ENCODE results near the gene WDR87.
A peak's percentile ranks its signal among the peaks of the same experiment; 100 is the strongest.

The WDR87 gene

DNA sequence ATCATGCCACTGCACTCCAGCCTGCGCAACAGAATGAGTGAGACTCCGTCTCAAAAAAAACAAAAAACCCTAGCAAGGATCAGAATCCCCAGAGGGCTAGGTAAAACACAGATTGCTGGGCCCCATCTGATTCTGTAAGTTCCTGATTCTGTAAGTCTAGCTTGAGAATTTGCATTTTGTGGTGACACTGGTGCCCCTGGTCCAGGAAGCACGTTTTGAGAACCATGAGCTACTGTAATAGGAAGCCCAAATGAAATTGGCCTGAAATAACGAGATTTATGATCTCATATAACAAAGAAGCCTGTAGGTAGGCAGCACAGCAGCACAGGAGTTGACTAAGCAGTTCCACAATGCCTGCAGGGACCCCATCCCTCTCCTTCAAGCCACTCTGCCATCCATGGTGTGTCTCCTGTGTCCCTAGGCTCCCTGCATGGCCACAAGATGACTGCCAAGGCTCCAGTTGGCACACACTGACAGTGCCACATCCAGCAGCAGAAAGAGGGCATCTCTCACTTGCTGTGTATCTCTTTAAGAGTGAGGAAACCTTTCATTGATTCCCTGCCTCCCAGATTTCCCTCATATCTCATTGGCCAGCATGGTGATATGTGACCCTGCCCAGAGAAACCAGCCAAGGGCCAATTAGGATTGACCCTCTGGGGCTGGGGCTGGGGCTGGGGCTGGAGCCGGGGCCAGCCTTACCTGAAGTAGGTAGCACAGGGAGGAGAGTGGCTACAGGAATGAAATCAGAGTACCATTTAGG, 22.3 kb upstream of the WDR87 start:
- TF ChIP-seq, protein P1, sequence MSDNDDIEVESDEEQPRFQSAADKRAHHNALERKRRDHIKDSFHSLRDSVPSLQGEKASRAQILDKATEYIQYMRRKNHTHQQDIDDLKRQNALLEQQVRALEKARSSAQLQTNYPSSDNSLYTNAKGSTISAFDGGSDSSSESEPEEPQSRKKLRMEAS (IDR thresholded peaks at IDR 0.05) = peak; percentile 18; the same call in 1 of the 2 replicates
- no peak for TF ChIP-seq FOXM1 (IDR thresholded peaks at IDR 0.05; ENCODE audit: borderline replicate concordance, low read depth)

DNA sequence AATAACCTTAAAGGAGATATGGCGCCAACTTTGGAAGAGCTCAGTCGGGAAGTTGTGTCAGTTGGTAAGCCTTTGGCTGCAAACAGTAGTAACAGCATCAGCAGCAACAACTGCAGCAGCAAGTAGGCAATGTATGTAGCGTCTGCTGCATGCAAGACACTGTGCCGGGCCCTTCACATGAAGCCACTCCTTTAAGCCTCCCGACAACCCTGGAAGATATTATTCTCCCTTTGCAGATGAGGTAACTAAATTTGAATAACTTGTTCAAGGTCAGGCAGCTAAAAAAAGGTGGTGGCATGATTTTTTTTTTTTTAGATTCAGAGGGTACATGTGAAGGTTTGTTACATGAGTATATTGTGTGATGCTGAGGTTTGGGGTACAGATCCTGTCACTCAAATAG, 20.3 kb upstream of the WDR87 start:
- TF ChIP-seq TEAD4 (IDR thresholded peaks at IDR 0.05) (no peak), TCF12 (IDR thresholded peaks at IDR 0.05; ENCODE audit: low read depth) (no peak), FOXM1 (IDR thresholded peaks at IDR 0.05; ENCODE audit: borderline replicate concordance, low read depth) (no peak), EP300 (IDR thresholded peaks at IDR 0.05; ENCODE audit: borderline replicate concordance) (no peak), TAF1 (IDR thresholded peaks at IDR 0.05; ENCODE audit: low read depth) (no peak), ZBTB7A (IDR thresholded peaks at IDR 0.05; ENCODE audit: low read depth) (no peak), RAD21 (IDR thresholded peaks at IDR 0.05; ENCODE audit: low read depth) (no peak), YY1 (IDR thresholded peaks at IDR 0.05; ENCODE audit: low read depth) (no peak), NFIC (IDR thresholded peaks at IDR 0.05) (no peak), EGR1 (IDR thresholded peaks at IDR 0.05) (no peak)
- TF ChIP-seq, protein P2, sequence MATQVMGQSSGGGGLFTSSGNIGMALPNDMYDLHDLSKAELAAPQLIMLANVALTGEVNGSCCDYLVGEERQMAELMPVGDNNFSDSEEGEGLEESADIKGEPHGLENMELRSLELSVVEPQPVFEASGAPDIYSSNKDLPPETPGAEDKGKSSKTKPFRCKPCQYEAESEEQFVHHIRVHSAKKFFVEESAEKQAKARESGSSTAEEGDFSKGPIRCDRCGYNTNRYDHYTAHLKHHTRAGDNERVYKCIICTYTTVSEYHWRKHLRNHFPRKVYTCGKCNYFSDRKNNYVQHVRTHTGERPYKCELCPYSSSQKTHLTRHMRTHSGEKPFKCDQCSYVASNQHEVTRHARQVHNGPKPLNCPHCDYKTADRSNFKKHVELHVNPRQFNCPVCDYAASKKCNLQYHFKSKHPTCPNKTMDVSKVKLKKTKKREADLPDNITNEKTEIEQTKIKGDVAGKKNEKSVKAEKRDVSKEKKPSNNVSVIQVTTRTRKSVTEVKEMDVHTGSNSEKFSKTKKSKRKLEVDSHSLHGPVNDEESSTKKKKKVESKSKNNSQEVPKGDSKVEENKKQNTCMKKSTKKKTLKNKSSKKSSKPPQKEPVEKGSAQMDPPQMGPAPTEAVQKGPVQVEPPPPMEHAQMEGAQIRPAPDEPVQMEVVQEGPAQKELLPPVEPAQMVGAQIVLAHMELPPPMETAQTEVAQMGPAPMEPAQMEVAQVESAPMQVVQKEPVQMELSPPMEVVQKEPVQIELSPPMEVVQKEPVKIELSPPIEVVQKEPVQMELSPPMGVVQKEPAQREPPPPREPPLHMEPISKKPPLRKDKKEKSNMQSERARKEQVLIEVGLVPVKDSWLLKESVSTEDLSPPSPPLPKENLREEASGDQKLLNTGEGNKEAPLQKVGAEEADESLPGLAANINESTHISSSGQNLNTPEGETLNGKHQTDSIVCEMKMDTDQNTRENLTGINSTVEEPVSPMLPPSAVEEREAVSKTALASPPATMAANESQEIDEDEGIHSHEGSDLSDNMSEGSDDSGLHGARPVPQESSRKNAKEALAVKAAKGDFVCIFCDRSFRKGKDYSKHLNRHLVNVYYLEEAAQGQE (IDR thresholded peaks at IDR 0.05; ENCODE audit: low read depth) = no peak
- TF ChIP-seq, protein P3, sequence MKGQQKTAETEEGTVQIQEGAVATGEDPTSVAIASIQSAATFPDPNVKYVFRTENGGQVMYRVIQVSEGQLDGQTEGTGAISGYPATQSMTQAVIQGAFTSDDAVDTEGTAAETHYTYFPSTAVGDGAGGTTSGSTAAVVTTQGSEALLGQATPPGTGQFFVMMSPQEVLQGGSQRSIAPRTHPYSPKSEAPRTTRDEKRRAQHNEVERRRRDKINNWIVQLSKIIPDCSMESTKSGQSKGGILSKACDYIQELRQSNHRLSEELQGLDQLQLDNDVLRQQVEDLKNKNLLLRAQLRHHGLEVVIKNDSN (IDR thresholded peaks at IDR 0.05) = no peak
- TF ChIP-seq, protein P1 (IDR thresholded peaks at IDR 0.05) = no peak

DNA sequence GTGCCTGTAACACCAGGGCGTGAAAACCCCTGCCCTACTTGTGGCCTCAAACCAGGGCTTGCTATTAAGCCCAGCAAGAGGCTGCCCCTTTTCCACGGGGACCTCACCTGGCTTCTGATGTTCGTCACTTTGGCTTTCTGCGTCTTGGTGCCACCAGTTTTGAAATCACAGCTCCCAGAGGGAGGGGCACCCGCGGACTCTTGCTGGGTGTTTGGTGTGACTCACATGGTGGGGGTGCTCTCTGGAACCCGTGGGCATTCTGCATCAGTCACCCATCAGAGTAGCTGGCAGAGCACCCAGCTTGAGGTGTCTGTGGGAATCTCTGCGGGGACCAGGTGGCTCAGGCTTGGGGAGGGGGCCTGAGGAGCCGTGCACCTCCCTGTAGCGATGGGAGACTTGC, 19.9 kb upstream of the WDR87 start:
- no peak for TF ChIP-seq ZBTB7A (IDR thresholded peaks at IDR 0.05; ENCODE audit: low read depth)
- no peak for TF ChIP-seq RAD21 (IDR thresholded peaks at IDR 0.05; ENCODE audit: low read depth)
- TF ChIP-seq, protein P2 (IDR thresholded peaks at IDR 0.05; ENCODE audit: low read depth) = no peak
- no peak for TF ChIP-seq TEAD4 (IDR thresholded peaks at IDR 0.05)

DNA sequence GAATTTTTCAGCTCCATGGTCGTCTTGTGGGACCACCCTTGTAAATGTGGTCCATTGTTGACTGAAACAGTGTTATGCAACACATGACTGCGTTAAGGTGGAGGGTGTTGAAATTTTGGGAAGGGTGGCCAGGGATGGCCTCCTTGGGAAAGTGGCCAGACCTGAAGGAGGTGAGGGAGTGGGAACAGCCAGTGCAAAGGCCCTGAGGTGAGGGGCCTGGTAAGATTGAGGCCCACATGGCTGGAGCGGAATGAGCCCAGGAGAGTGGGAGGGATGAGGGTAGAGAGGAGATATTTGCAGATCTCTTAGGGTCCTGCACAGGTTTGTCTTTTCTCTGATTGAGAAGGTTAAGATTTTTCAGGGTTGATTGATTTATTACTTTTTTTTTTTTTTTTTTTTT, 18.8 kb upstream of the WDR87 start:
- TF ChIP-seq, protein P1 (IDR thresholded peaks at IDR 0.05) = no peak
- TF ChIP-seq TEAD4 (IDR thresholded peaks at IDR 0.05) (no peak), EP300 (IDR thresholded peaks at IDR 0.05; ENCODE audit: borderline replicate concordance) (no peak), RAD21 (IDR thresholded peaks at IDR 0.05; ENCODE audit: low read depth) (no peak), ZBTB7A (IDR thresholded peaks at IDR 0.05; ENCODE audit: low read depth) (no peak), FOXM1 (IDR thresholded peaks at IDR 0.05; ENCODE audit: borderline replicate concordance, low read depth) (no peak), NFIC (IDR thresholded peaks at IDR 0.05) (no peak), YY1 (IDR thresholded peaks at IDR 0.05; ENCODE audit: low read depth) (no peak), TCF12 (IDR thresholded peaks at IDR 0.05; ENCODE audit: low read depth) (no peak), CEBPB (IDR thresholded peaks at IDR 0.05) (no peak), CREB1 (IDR thresholded peaks at IDR 0.05; ENCODE audit: low read depth) (no peak), EGR1 (IDR thresholded peaks at IDR 0.05) (no peak), TAF1 (IDR thresholded peaks at IDR 0.05; ENCODE audit: low read depth) (no peak)
- TF ChIP-seq, protein P3 (IDR thresholded peaks at IDR 0.05) = no peak

DNA sequence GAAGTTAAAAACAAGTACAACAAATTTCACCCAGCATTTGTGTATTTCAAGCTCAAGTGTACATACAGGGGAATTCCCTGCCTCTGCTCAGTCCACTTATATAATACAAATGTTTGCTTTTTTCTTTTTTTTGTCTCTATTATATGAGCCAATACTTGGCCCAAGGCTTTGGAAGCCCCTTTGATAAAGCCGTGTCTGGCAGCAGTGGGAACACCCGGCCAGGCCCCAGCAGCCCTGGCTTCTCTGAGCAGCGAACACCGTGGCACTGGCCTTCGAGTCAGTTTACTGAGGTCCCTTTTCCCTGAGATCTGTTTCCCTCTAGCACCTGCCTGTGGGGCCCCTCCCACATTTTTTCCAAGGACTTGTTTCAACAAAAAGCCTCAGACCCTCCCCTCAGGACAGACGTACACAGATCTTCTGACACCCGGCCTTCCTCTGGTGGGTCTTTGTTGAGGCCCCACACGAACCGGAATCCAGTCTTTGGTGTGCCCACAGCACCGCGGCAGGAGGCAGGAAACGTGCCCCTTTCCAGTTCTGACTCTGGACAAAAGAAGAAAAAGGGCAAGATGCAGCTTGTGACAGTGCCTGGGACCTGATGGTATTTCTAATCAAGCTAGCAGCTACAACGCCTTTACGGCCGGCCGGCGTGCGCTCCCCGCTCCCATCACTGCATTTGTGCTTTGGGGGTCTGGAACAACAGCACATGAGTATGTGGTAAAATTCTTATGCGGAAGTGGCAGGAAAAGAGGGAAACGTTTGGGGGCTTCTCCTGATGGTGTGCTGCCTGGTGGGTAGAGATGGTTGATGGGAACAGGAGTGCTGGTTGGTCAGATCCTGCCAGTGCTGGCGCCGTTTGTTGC, 14.4 kb upstream of the WDR87 start:
- TF ChIP-seq ZBTB7A (IDR thresholded peaks at IDR 0.05; ENCODE audit: low read depth) = no peak
- TF ChIP-seq EP300 (IDR thresholded peaks at IDR 0.05; ENCODE audit: borderline replicate concordance) = no peak
- no peak for TF ChIP-seq FOXM1 (IDR thresholded peaks at IDR 0.05; ENCODE audit: borderline replicate concordance, low read depth)
- TF ChIP-seq NFIC (IDR thresholded peaks at IDR 0.05) = no peak
